Neuronal stem cell (in vitro differentiated cells): ENCODE measurements around the gene MYH9.
A peak's percentile ranks its signal among the peaks of the same experiment; 100 is the strongest.
"Not testable (repeated sequence)": the region's sequence is repeated elsewhere in the genome, so short reads cannot be mapped to it uniquely, and the experiment has no call there.

ENCODE experiments used
- DNase-seq: peaks from one replicate; pipeline ENCODE4 v3.0.0-alpha.2; 2013; ENCODE audit warnings: low spot score
- H2AFZ ChIP-seq: one replicate; pipeline ENCODE4 v1.6.1; 2013; ENCODE audit warnings: mild to moderate bottlenecking, low read length, inconsistent platforms
- H2AK5ac ChIP-seq: 2 replicates; pipeline ENCODE4 v1.6.1; 2013; ENCODE audit warnings: low read depth, mild to moderate bottlenecking, inconsistent platforms, low read length, moderate library complexity, mixed read lengths
- H2BK120ac ChIP-seq: 2 replicates; pipeline ENCODE4 v1.6.1; 2013; ENCODE audit warnings: low read depth, mild to moderate bottlenecking, inconsistent platforms, low read length, moderate library complexity, mixed read lengths
- H2BK12ac ChIP-seq: one replicate; pipeline ENCODE4 v1.6.1; 2013; ENCODE audit warnings: low read length, inconsistent platforms
- H2BK15ac ChIP-seq: 2 replicates; pipeline ENCODE4 v1.6.1; 2013; ENCODE audit warnings: mild to moderate bottlenecking, low read length, inconsistent platforms, mixed read lengths
- H2BK5ac ChIP-seq: one replicate; pipeline ENCODE4 v1.6.1; 2013; ENCODE audit warnings: inconsistent platforms, mild to moderate bottlenecking, low read length, moderate library complexity
- H3K14ac ChIP-seq: one replicate; pipeline ENCODE4 v1.6.1; 2013; ENCODE audit warnings: low read length, inconsistent platforms
- H3K18ac ChIP-seq: 2 replicates; pipeline ENCODE4 v1.6.1; 2013; ENCODE audit warnings: low read length, inconsistent platforms
- H3K23ac ChIP-seq: 2 replicates; pipeline ENCODE4 v1.6.1; 2013; ENCODE audit warnings: low read depth, mild to moderate bottlenecking, mixed read lengths, low read length, inconsistent platforms; ENCODE audit not compliant: poor library complexity
- H3K27ac ChIP-seq: replicated peaks from 3 replicates; pipeline ENCODE4 v1.5.1; 2013; ENCODE audit warnings: low read length, inconsistent platforms
- H3K27me3 ChIP-seq, 3 experiments: 2 replicates each; pipeline ENCODE4 v1.6.1; 2013; ENCODE audit warnings: low read length in 3 of 3, mild to moderate bottlenecking in 2 of 3, inconsistent platforms in 1 of 3, low read depth in 1 of 3, mixed read lengths in 1 of 3, moderate library complexity in 1 of 3; ENCODE audit not compliant: control insufficient read depth in 3 of 3, insufficient read depth in 3 of 3
- H3K36me3 ChIP-seq, 2 donors: replicated peaks in 1 of 2; 2 replicates each; pipeline ENCODE4 v1.6.1; 2013; ENCODE audit warnings: low read length in 2 of 2; ENCODE audit not compliant: control insufficient read depth in 2 of 2, insufficient read depth in 2 of 2
- H3K4ac ChIP-seq: 2 replicates; pipeline ENCODE4 v1.6.1; 2013; ENCODE audit warnings: inconsistent platforms, mild to moderate bottlenecking, low read length, moderate library complexity
- H3K4me1 ChIP-seq, 2 donors: 1 replicate in 1 of 2; 2 replicates in 1 of 2; pipeline ENCODE4 v1.6.1; 2013; ENCODE audit warnings: low read length in 2 of 2, low read depth in 1 of 2; ENCODE audit not compliant: control insufficient read depth in 2 of 2, insufficient read depth in 1 of 2
- H3K4me2 ChIP-seq: one replicate; pipeline ENCODE4 v1.6.1; 2013; ENCODE audit warnings: mild to moderate bottlenecking, low read length, inconsistent platforms; ENCODE audit not compliant: insufficient read depth, poor library complexity, severe bottlenecking
- H3K4me3 ChIP-seq, 2 donors: 2 replicates each; pipeline ENCODE4 v1.5.1; 2013; ENCODE audit warnings: low read length in 2 of 2, mild to moderate bottlenecking in 2 of 2, inconsistent platforms in 1 of 2, moderate library complexity in 1 of 2
- H3K79me1 ChIP-seq: one replicate; pipeline ENCODE4 v1.6.1; 2013; ENCODE audit warnings: low read depth, mild to moderate bottlenecking, inconsistent platforms, low read length, moderate library complexity
- H3K9ac ChIP-seq: one replicate; pipeline ENCODE4 v1.6.1; 2013; ENCODE audit warnings: mild to moderate bottlenecking, low read depth, low read length, inconsistent platforms; ENCODE audit not compliant: poor library complexity
- H3K9me3 ChIP-seq, 2 donors: replicated peaks in 1 of 2; 2 replicates each; pipeline versions ENCODE3 to v1.6.1; 2013; ENCODE audit warnings: low read length in 2 of 2, mild to moderate bottlenecking in 2 of 2, inconsistent platforms in 1 of 2, low read depth in 1 of 2, mixed read lengths in 1 of 2, moderate library complexity in 1 of 2; ENCODE audit not compliant: control insufficient read depth in 2 of 2, insufficient read depth in 1 of 2
- H4K8ac ChIP-seq: one replicate; pipeline ENCODE4 v1.6.1; 2013; ENCODE audit warnings: low read depth, mild to moderate bottlenecking, inconsistent platforms, low read length, moderate library complexity
- H4K91ac ChIP-seq: one replicate; pipeline ENCODE4 v1.6.1; 2013; ENCODE audit warnings: low read length, low read depth, mild to moderate bottlenecking, inconsistent platforms; ENCODE audit not compliant: poor library complexity
- WGBS, 2 donors: extraction: QIAGEN DNeasy Blood & Tissue Kit; methylation state at CpG; one replicate each; pipeline ENCODE4 v1.1.7; 2013; ENCODE audit warnings: missing lambda C conversion rate in 2 of 2, mixed read lengths in 1 of 2; ENCODE audit not compliant: insufficient read length in 2 of 2, insufficient replicate concordance in 1 of 2; ENCODE audit errors: extremely low coverage in 2 of 2; 5-methylcytosine and 5-hydroxymethylcytosine counted together

MYH9 gene

DNA sequence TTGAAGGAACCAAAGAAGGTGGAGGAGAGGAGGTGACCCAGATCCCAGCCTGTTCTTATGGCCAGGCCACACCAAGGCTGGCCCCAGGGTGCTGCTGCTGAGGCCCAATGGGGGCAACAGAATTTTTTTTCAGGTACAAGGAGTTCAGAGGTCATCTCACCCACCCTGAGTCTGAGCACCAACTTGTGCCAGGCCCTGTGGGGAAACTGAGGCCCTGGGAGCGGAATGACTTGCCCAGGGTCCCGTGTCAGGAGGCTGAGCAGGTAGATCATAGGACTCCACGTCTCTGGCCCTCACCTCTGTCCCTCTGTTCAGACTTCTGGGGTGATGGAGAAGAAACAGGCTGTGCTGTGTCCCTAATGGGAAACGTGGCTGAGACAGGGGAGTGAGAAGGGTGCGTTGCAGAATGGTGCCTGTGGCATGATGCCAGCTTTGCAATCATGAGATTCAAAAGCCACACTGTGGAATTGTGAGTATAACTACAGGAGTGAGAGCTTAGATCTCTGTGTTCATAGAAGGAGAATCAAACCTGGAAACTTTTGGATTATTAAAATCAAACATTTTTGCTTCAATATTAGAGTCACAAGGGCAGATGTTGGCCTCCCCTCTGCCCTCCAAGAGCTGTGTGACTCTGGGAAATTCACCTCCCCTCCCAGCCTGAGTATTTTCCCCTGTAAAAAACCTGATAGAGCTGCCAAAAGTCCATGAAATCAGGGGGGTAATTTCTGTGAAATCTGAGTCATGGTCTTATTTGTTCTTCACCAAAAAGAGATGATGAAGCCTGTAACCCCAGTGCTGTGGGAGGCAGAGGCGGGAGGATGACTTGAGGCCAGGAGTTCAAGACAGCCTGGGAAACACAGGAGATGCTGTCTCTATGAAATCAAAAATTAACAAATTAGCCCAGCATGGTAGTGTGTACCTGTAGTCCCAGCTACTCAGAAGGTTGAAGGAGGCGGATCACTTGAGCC is 134.0 kb downstream of the MYH9 start:
- Histone ChIP-seq H4K8ac (no peak overlapping the region), H3K9me3 (peaks cover 0 to 6% of the 10 kb centered on the region in 2 donors), H3K14ac (no peak overlapping the region), H2AK5ac (peak overlapping the region; percentile 17), H2BK120ac (no peak overlapping the region), H3K27ac (no peak overlapping the region), H3K4ac (no peak overlapping the region), H3K23ac (no peak overlapping the region), H2AFZ (peak overlapping the region; percentile 49), H3K27me3 (no peaks in the 10 kb centered on the region), H3K36me3 (no peaks in the 10 kb centered on the region), H3K4me3 (no peak overlapping the region), H3K9ac (no peak overlapping the region), H3K4me1 (peaks cover 9 to 13% of the 10 kb centered on the region in 2 donors), H2BK12ac (no peak overlapping the region), H3K4me2 (no peak overlapping the region), H3K79me1 (no peaks in the 10 kb centered on the region), H2BK15ac (peak overlapping the region; percentile 24), H4K91ac (no peak overlapping the region), H2BK5ac (no peak overlapping the region), H3K18ac (no peak overlapping the region)
- DNase-seq = no peak
- no CpG with 5 or more reads among the region's 7 CpGs for WGBS, 2 donors

DNA sequence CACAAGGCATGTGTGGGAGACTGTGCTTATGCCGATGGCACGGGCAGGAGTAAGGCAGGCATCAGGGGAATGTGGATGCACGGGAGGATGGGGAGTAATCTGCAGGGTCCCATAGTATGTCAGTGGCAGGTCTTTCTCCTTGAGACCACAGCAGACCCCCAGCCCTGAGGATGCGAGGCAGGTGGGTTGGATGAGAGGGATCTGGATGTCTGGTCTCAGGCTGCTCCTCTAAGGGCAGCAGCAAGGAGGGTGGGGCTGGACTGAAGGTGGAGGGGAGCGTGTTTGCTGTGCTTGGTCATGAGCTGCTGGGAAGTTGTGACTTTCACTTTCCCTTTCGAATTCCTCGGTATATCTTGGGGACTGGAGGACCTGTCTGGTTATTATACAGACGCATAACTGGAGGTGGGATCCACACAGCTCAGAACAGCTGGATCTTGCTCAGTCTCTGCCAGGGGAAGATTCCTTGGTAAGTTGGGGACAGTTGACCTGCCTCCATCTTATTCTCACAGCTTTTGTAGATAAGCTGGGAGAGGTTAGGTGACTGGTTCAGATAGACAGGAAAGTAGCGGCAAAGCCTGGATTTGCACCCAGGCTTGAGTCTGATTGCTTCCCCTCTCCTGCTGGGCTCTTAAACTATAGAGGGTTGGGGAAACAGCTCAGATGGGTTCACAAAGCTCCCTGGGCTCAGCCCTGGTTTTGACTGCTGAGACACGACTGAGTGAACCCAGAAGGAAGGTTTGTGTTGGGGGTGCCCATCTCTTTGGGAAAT is 134.8 kb downstream of the MYH9 start, which contains the start of gene APOL1:
Gene APOL1, plus strand, starts transcription at position 380 of the 769 bp plus-strand sequence. CDS start 1,823 bp downstream, outside the sequence.
- no peak for DNase-seq
- Histone ChIP-seq H3K23ac (no peak within 1 kb of the TSS), H2BK15ac (no peak within 1 kb of the TSS)

DNA sequence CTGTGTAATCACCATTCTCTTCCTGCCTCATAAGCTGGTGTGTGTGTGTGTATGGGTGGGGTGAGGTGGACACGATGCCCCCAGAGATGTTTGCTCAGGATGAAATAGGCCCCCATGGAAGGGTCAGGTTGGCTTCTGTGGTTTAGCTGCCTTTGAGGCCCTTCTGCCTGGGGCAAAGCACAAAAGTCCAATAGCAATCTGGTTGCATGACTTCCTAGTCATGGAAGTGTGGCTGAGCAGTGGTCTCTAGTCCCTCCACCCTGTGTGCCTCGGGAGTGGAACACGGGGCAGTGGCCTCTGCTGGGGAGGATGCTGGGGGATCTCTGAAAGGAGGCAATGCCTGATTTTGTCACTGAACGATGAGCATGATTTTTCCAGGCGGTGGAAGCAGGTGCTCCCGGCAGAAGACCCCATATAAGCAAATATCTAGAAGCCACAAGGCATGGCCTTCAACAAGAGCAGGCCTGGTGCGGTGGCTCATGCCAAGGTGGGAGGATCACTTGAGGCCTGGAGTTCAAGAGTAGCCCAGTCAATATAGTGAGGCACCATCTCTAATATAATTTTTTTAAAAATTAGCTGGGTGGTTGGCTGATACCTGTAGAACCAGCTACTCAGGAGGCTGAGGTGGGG is 135.7 kb downstream of the MYH9 start:
- no CpG with 5 or more reads among the region's 7 CpGs for WGBS, 2 donors
- not testable (repeated sequence) for H2BK12ac ChIP-seq, DNase-seq, H3K4me2 ChIP-seq, H3K4me3 ChIP-seq, H3K4me1 ChIP-seq, H2AK5ac ChIP-seq, H3K27ac ChIP-seq, H2BK5ac ChIP-seq, H2BK15ac ChIP-seq, H2BK120ac ChIP-seq, H3K36me3 ChIP-seq, H3K79me1 ChIP-seq, H2AFZ ChIP-seq, H3K27me3 ChIP-seq, H4K8ac ChIP-seq, H3K23ac ChIP-seq, H3K9ac ChIP-seq, H3K4ac ChIP-seq, H4K91ac ChIP-seq, H3K14ac ChIP-seq, H3K18ac ChIP-seq
- peaks cover 6 to 14% of the 10 kb centered on the region in 2 donors for H3K9me3 ChIP-seq

More for the DNA sequence above, 134.8 kb downstream of the MYH9 start, which contains the start of gene APOL1:
- Histone ChIP-seq H2AK5ac (peak within 1 kb of the TSS; percentile 17), H3K9ac (no peak within 1 kb of the TSS), H3K4me1 (peaks cover 3 to 8% of the 10 kb centered on the region in 2 donors), H2BK12ac (no peak within 1 kb of the TSS), H4K91ac (no peak within 1 kb of the TSS), H4K8ac (no peak within 1 kb of the TSS), H3K14ac (no peak within 1 kb of the TSS), H3K4me3 (no peak within 1 kb of the TSS), H2BK5ac (no peak within 1 kb of the TSS), H3K27me3 (no peaks in the 10 kb centered on the region), H3K9me3 (peaks cover 4 to 14% of the 10 kb centered on the region in 2 donors), H2AFZ (peak within 1 kb of the TSS; percentile 49), H3K4me2 (no peak within 1 kb of the TSS), H2BK120ac (no peak within 1 kb of the TSS), H3K18ac (no peak within 1 kb of the TSS), H3K4ac (no peak within 1 kb of the TSS), H3K79me1 (no peaks in the 10 kb centered on the region), H3K36me3 (no peaks in the 10 kb centered on the region), H3K27ac (no peak within 1 kb of the TSS)
- WGBS, 2 donors = no CpG with 5 or more reads among the region's 10 CpGs
